H1 (cell line): Measurements from ENCODE around the gene KLHL24. TPM values are rescaled to one million over a fixed set of nuclear protein-coding genes. Genes with fewer than 3 reads are reported as not detected.

Experiments
- CTCF ChIA-PET: fragments of 300-600 bp; sonication (Branson Sonifier 250); formaldehyde crosslinking; loops from one replicate; lab custom pipeline; 2021; ENCODE audit not compliant: partially characterized antibody; lab: Charles Lee
- POLR2A ChIA-PET: fragments of 300-600 bp; sonication (Branson Sonifier 250); formaldehyde crosslinking; loops from one replicate; lab custom pipeline; 2021; ENCODE audit warnings: inconsistent platforms; ENCODE audit not compliant: partially characterized antibody; lab: Charles Lee
- DNase-seq, 2 experiments: peaks; one replicate each; pipeline versions ENCODE4 v3.0.0 to v3.0.0-alpha.2; 2010 to 2022; ENCODE audit warnings: low spot score in 2 of 2, low read depth in 1 of 2, mixed read lengths in 1 of 2
- FAIRE-seq: peaks from 2 replicates; lab custom pipeline; 2011; peaks lifted over from hg19 to GRCh38; lab: Jason Lieb, UNC
- H2AFZ ChIP-seq: 2 replicates; pipeline ENCODE4 v1.8.1; 2012; ENCODE audit warnings: low read length, inconsistent platforms
- H2AK5ac ChIP-seq: 2 replicates; pipeline ENCODE4 v1.6.1; 2013; ENCODE audit warnings: low read depth, low read length
- H2BK120ac ChIP-seq: replicated peaks from 2 replicates; pipeline ENCODE3; 2013; ENCODE audit warnings: low read depth, low read length, inconsistent platforms
- H2BK12ac ChIP-seq: 2 replicates; pipeline ENCODE4 v1.6.1; 2013; ENCODE audit warnings: low read depth, low read length
- H2BK15ac ChIP-seq: 2 replicates; pipeline ENCODE4 v1.6.1; 2013; ENCODE audit warnings: low read length
- H2BK20ac ChIP-seq: 2 replicates; pipeline ENCODE4 v1.6.1; 2013; ENCODE audit warnings: low read length
- H2BK5ac ChIP-seq: 2 replicates; pipeline ENCODE4 v1.6.1; 2013; ENCODE audit warnings: low read depth, low read length
- H3K14ac ChIP-seq: 2 replicates; pipeline ENCODE4 v1.6.1; 2013; ENCODE audit warnings: inconsistent platforms; ENCODE audit not compliant: insufficient read length
- H3K18ac ChIP-seq: 2 replicates; pipeline ENCODE4 v1.6.1; 2013; ENCODE audit warnings: low read length; ENCODE audit errors: extremely low read depth
- H3K23ac ChIP-seq: 2 replicates; pipeline ENCODE4 v1.6.1; 2013; ENCODE audit warnings: inconsistent platforms; ENCODE audit not compliant: insufficient read length
- H3K23me2 ChIP-seq: 2 replicates; pipeline ENCODE4 v1.6.1; 2013; ENCODE audit warnings: low read depth, low read length
- H3K27ac ChIP-seq: 2 replicates; pipeline ENCODE4 v1.6.1; 2011; ENCODE audit warnings: low read depth, low read length, inconsistent platforms
- H3K27me3 ChIP-seq, 4 experiments: replicated peaks in 1 of 4; 1 replicate in 1 of 4; 2 replicates in 3 of 4; pipeline versions ENCODE4 v1.6.1 to v1.8.1; 2011 to 2013; ENCODE audit warnings: low read length in 3 of 4, mild to moderate bottlenecking in 3 of 4, inconsistent platforms in 2 of 4, mixed read lengths in 2 of 4, moderate library complexity in 1 of 4; ENCODE audit not compliant: control insufficient read depth in 3 of 4, insufficient read depth in 3 of 4; ENCODE audit errors: extremely low read depth in 1 of 4
- H3K36me3 ChIP-seq, 4 experiments: 2 replicates each; pipeline versions ENCODE4 v1.6.1 to v1.8.1; 2011 to 2013; ENCODE audit warnings: mild to moderate bottlenecking in 4 of 4, low read length in 3 of 4, moderate library complexity in 2 of 4, control low read depth in 1 of 4, inconsistent platforms in 1 of 4; ENCODE audit not compliant: insufficient read depth in 4 of 4, control insufficient read depth in 2 of 4
- H3K4ac ChIP-seq: replicated peaks from 2 replicates; pipeline ENCODE3; 2013; ENCODE audit warnings: low read length, low read depth, mixed read lengths, inconsistent platforms; ENCODE audit not compliant: insufficient read length
- H3K4me1 ChIP-seq, 4 experiments: replicated peaks in 1 of 4; 1 replicate in 1 of 4; 2 replicates in 3 of 4; pipeline versions ENCODE4 v1.6.1 to v1.8.1; 2011 to 2013; ENCODE audit warnings: low read length in 3 of 4, inconsistent platforms in 2 of 4, mixed read lengths in 1 of 4; ENCODE audit not compliant: insufficient read depth in 4 of 4, control insufficient read depth in 3 of 4
- H3K4me2 ChIP-seq, 2 experiments: 2 replicates each; pipeline versions ENCODE4 v1.6.1 to v1.8.1; 2011 to 2013; ENCODE audit warnings: low read depth in 2 of 2, low read length in 2 of 2, control low read depth in 1 of 2, inconsistent platforms in 1 of 2, mild to moderate bottlenecking in 1 of 2; ENCODE audit not compliant: insufficient read depth in 1 of 2
- H3K4me3 ChIP-seq, 4 experiments: fragments of 200-600, 300-600 bp in 1 of 4; sonication (generic), shearing (Covaris generic), sonication (Bioruptor Twin) in 1 of 4; 2 replicates each; pipeline versions ENCODE4 v1.5.1 to v1.8.1; 2011 to 2016; ENCODE audit warnings: low read length in 4 of 4, low read depth in 3 of 4, control low read depth in 2 of 4, inconsistent platforms in 2 of 4, mild to moderate bottlenecking in 2 of 4, mixed read lengths in 1 of 4, moderate library complexity in 1 of 4; ENCODE audit not compliant: insufficient read depth in 2 of 4; ENCODE audit errors: extremely low read depth in 1 of 4
- H3K56ac ChIP-seq: replicated peaks from 2 replicates; pipeline ENCODE3; 2013; ENCODE audit warnings: low read depth, mild to moderate bottlenecking, mixed read lengths, low read length, inconsistent platforms; ENCODE audit not compliant: insufficient read length
- H3K79me1 ChIP-seq: 2 replicates; pipeline ENCODE4 v1.6.1; 2013; ENCODE audit warnings: low read depth, low read length, control low read depth
- H3K79me2 ChIP-seq, 2 experiments: 2 replicates each; pipeline versions ENCODE4 v1.6.1 to v1.8.1; 2012 to 2013; ENCODE audit warnings: low read length in 2 of 2, mild to moderate bottlenecking in 2 of 2, inconsistent platforms in 1 of 2; ENCODE audit not compliant: insufficient read depth in 2 of 2, control insufficient read depth in 1 of 2
- H3K9ac ChIP-seq, 4 experiments: replicated peaks in 1 of 4; 1 replicate in 1 of 4; 2 replicates in 3 of 4; pipeline versions ENCODE4 v1.6.1 to v1.8.1; 2011 to 2013; ENCODE audit warnings: low read depth in 3 of 4, low read length in 3 of 4, control low read depth in 2 of 4, mild to moderate bottlenecking in 2 of 4, moderate library complexity in 2 of 4, inconsistent platforms in 1 of 4; ENCODE audit errors: extremely low read depth in 1 of 4
- H3K9me3 ChIP-seq, 2 experiments: 2 replicates each; pipeline versions ENCODE4 v1.6.1 to v1.8.1; 2012 to 2013; ENCODE audit warnings: mild to moderate bottlenecking in 2 of 2, moderate library complexity in 2 of 2, control low read depth in 1 of 2, inconsistent platforms in 1 of 2, low read depth in 1 of 2, low read length in 1 of 2, mixed read lengths in 1 of 2; ENCODE audit not compliant: insufficient read depth in 2 of 2
- H4K20me1 ChIP-seq, 2 experiments: replicated peaks in 1 of 2; 2 replicates each; pipeline versions ENCODE3 to v1.8.1; 2011 to 2013; ENCODE audit warnings: inconsistent platforms in 2 of 2, low read length in 2 of 2, mild to moderate bottlenecking in 1 of 2; ENCODE audit not compliant: insufficient read depth in 2 of 2, control insufficient read depth in 1 of 2
- H4K5ac ChIP-seq: 2 replicates; pipeline ENCODE4 v1.6.1; 2013; ENCODE audit warnings: low read length, low read depth, mixed read lengths, inconsistent platforms; ENCODE audit not compliant: insufficient read length
- H4K8ac ChIP-seq: 2 replicates; pipeline ENCODE4 v1.8.0; 2013; ENCODE audit warnings: mild to moderate bottlenecking, moderate library complexity, low read length, inconsistent platforms; ENCODE audit not compliant: insufficient read depth; ENCODE audit errors: extremely low read depth
- H4K91ac ChIP-seq: replicated peaks from 2 replicates; pipeline ENCODE3; 2013; ENCODE audit warnings: low read length, mixed read lengths, inconsistent platforms; ENCODE audit not compliant: insufficient read length
- EGR1 ChIP-seq: IDR thresholded peaks from 2 replicates; pipeline ENCODE4 v1.6.1; 2011; ENCODE audit warnings: low read depth, low read length, borderline replicate concordance
- RXRA ChIP-seq: IDR thresholded peaks from 2 replicates; pipeline ENCODE4 v1.6.1; 2011; ENCODE audit warnings: low read depth, mild to moderate bottlenecking, low read length, moderate library complexity; ENCODE audit not compliant: insufficient read depth
- WGBS, 2 experiments: shearing (Covaris generic) in 1 of 2; methylation state at CpG; one replicate each; pipeline versions ENCODE4 v1.1.6 to v1.1.7; 2013 to 2015; ENCODE audit warnings: low lambda C conversion rate in 2 of 2, mixed read lengths in 2 of 2, inconsistent platforms in 1 of 2, low coverage in 1 of 2, missing lambda C conversion rate in 1 of 2; ENCODE audit not compliant: insufficient replicate concordance in 2 of 2, insufficient coverage in 1 of 2, insufficient read length in 1 of 2; ENCODE audit errors: extremely low coverage in 1 of 2, missing lambda C conversion rate in 1 of 2; 5-methylcytosine and 5-hydroxymethylcytosine counted together
- polyA plus RNA-seq, 7 experiments: library from polyadenylated mRNA; depleted of rRNA in 3 of 7; stranded (reverse) in 5 of 7; unstranded in 2 of 7; fragments of >200 nt in 5 of 7; fragments of 200-250 nt in 2 of 7; gene quantifications; 1 replicate in 5 of 7; 2 replicates in 1 of 7; 4 replicates in 1 of 7; pipeline versions ENCODE4 v1.2.1 to v1.2.3, GENCODE V29; 2011 to 2013; ENCODE audit warnings: missing spikeins in 2 of 7, mixed read lengths in 2 of 7
- total RNA-seq: library from RNA; stranded (reverse); fragmentation: NEBNext Ultra II Directional; extraction: Animal tissue kit (Norgen Biotek cat#: 25700); gene quantifications from 2 replicates; pipeline ENCODE4 v1.2.1, GENCODE V29; 2021

The KLHL24 gene
- total and polyA plus RNA-seq, 2 of the 8 experiments (the other 6 are each of a cell fraction or from before 2014, with no cell fraction given), result 12.5 to 36.2 TPM

GRCh38 chr3:183662099-183662498, 26.7 kb downstream of the KLHL24 start:
- Histone ChIP-seq H2AK5ac (no peak overlapping the region), H3K79me1 (no peaks in the 10 kb centered on the region), H2BK5ac (no peak overlapping the region), H3K9me3 (peaks cover 4 to 5% of the 10 kb centered on the region in 2 experiments; a peak in 3 of 4 replicates), H2BK20ac (no peak overlapping the region), H3K4me2 (no peak overlapping the region), H4K5ac (no peak overlapping the region), H3K18ac (no peak overlapping the region), H3K27me3 (no peaks in the 10 kb centered on the region), H4K20me1 (no peaks in the 10 kb centered on the region), H2BK15ac (no peak overlapping the region), H3K14ac (no peak overlapping the region), H3K4ac (no peak overlapping the region), H2AFZ (no peak overlapping the region), H2BK120ac (no peak overlapping the region), H3K23me2 (no peaks in the 10 kb centered on the region), H3K36me3 (peaks cover 0 to 30% (median 16%) of the 10 kb centered on the region in 4 experiments; a peak in 6 of 8 replicates), H3K9ac (no peak overlapping the region), H3K27ac (no peak overlapping the region), H2BK12ac (no peak overlapping the region), H3K23ac (no peak overlapping the region), H3K4me3 (no peak overlapping the region), H4K91ac (no peak overlapping the region), H3K4me1 (peaks cover 0 to 4% (median 0%) of the 10 kb centered on the region in 4 experiments; a peak in 2 of 7 replicates), H3K56ac (no peak overlapping the region), H4K8ac (no peak overlapping the region), H3K79me2 (peaks cover 0 to 3% of the 10 kb centered on the region in 2 experiments; a peak in 1 of 4 replicates)
- no peak for DNase-seq
- CTCF ChIA-PET, result interaction anchor here (1.3 to 1.7 kb wide), 2 partner anchors 18 to 183 kb away, joined by 3 to 4 read pairs; no protein-coding TSS in a partner anchor
- FAIRE-seq, result no peak
- WGBS, 2 experiments, result 30% methylated on average over 3 of the region's 3 CpGs; no CpG with 5 or more reads in 1 of the 2 experiments
- POLR2A ChIA-PET, result no interaction called here
- no peak for TF ChIP-seq EGR1
- no peak for TF ChIP-seq RXRA
